GM23338 (cell line): ENCODE measurements around the gene NPFF. TPM values are rescaled to one million over a fixed set of nuclear protein-coding genes. Genes with fewer than 3 reads are reported as not detected.

Source experiments
- ATAC-seq: fragments of 200-7000 bp; cut with Tn5 transposase; 3 replicates; pipeline ENCODE4 v1.9.1; 2020
- DNase-seq: peaks from one replicate; pipeline ENCODE4 v3.0.0-alpha.2; 2015; ENCODE audit warnings: low spot score
- H2AFZ ChIP-seq: fragments of 200-600 bp; sonication (generic); 2 replicates; pipeline ENCODE4 v1.8.0; 2016; ENCODE audit warnings: antibody characterized with exemption, mild to moderate bottlenecking, moderate library complexity
- H3F3A ChIP-seq: fragments of 200-600 bp; sonication (generic); replicated peaks from 2 replicates; pipeline ENCODE4 v1.8.0; 2017; ENCODE audit warnings: antibody characterized with exemption, mixed run types, low read depth
- H3K27ac ChIP-seq: fragments of 200-600 bp; sonication (generic); 2 replicates; pipeline ENCODE4 v1.6.1; 2016; ENCODE audit warnings: low read depth
- H3K27me3 ChIP-seq: fragments of 200-600 bp; sonication (generic); 2 replicates; pipeline ENCODE4 v1.8.0; 2016; ENCODE audit warnings: mild to moderate bottlenecking, mixed run types, moderate library complexity; ENCODE audit not compliant: insufficient read depth
- H3K36me3 ChIP-seq: fragments of 200-600 bp; sonication (generic); 2 replicates; pipeline ENCODE4 v1.8.0; 2016; ENCODE audit warnings: mild to moderate bottlenecking; ENCODE audit not compliant: insufficient read depth
- H3K4me1 ChIP-seq: fragments of 200-600 bp; sonication (generic); 2 replicates; pipeline ENCODE4 v1.8.0; 2016; ENCODE audit warnings: mild to moderate bottlenecking, moderate library complexity; ENCODE audit not compliant: insufficient read depth
- H3K4me2 ChIP-seq: fragments of 200-600 bp; sonication (generic); 2 replicates; pipeline ENCODE4 v1.7.1; 2017; ENCODE audit warnings: mixed run types
- H3K4me3 ChIP-seq: fragments of 200-600 bp; sonication (generic); 2 replicates; pipeline ENCODE4 v1.6.1; 2016; ENCODE audit warnings: mixed run types
- H3K79me2 ChIP-seq: fragments of 200-600 bp; sonication (generic); replicated peaks from 2 replicates; pipeline ENCODE4 v1.8.0; 2017; ENCODE audit warnings: mild to moderate bottlenecking; ENCODE audit not compliant: insufficient read depth
- H3K9me2 ChIP-seq: fragments of 200-600 bp; sonication (generic); 2 replicates; pipeline ENCODE4 v1.8.0; 2017; ENCODE audit not compliant: insufficient read depth
- H4K20me1 ChIP-seq: fragments of 200-600 bp; sonication (generic); replicated peaks from 2 replicates; pipeline ENCODE4 v1.8.0; 2017; ENCODE audit warnings: mild to moderate bottlenecking; ENCODE audit not compliant: insufficient read depth
- H3K27ac Mint-ChIP-seq: 2 replicates; pipeline ENCODE4 v1.8.0; 2020; ENCODE audit warnings: inconsistent platforms, mild to moderate bottlenecking, moderate library complexity, mixed read lengths
- H3K27me3 Mint-ChIP-seq: 3 replicates; pipeline ENCODE4 v1.8.0; 2022; ENCODE audit warnings: low read depth, mild to moderate bottlenecking, moderate library complexity, mixed read lengths, inconsistent platforms; ENCODE audit not compliant: insufficient read depth, poor library complexity
- H3K36me3 Mint-ChIP-seq: 3 replicates; pipeline ENCODE4 v1.8.0; 2021; ENCODE audit warnings: low read depth, mild to moderate bottlenecking, inconsistent platforms, moderate library complexity, mixed read lengths
- H3K4me1 Mint-ChIP-seq: 3 replicates; pipeline ENCODE4 v1.8.0; 2020; ENCODE audit warnings: mild to moderate bottlenecking, inconsistent platforms, mixed read lengths
- H3K4me3 Mint-ChIP-seq: 3 replicates; pipeline ENCODE4 v1.8.0; 2021; ENCODE audit warnings: moderate library complexity, mild to moderate bottlenecking, inconsistent platforms, mixed read lengths
- H3K9me3 Mint-ChIP-seq: 3 replicates; pipeline ENCODE4 v1.8.0; 2020; ENCODE audit warnings: moderate library complexity, mild to moderate bottlenecking, inconsistent platforms, mixed read lengths
- CREB1 ChIP-seq: fragments of 250-450 bp; sonication (Bioruptor Pico); IDR thresholded peaks from 2 replicates; pipeline ENCODE4 v1.5.0; 2020; ENCODE audit warnings: low read depth, mild to moderate bottlenecking, moderate library complexity
- EZH2 ChIP-seq: fragments of 200-600 bp; sonication (generic); IDR thresholded peaks from one replicate; pipeline ENCODE4 v1.8.0; 2017; ENCODE audit warnings: antibody characterized with exemption, mild to moderate bottlenecking, low read depth; ENCODE audit not compliant: unreplicated experiment
- EZH2phosphoT487 ChIP-seq: fragments of 200-600 bp; sonication (generic); IDR thresholded peaks from one replicate; pipeline ENCODE4 v1.8.1; 2018; ENCODE audit warnings: antibody characterized with exemption; ENCODE audit not compliant: unreplicated experiment
- JUNB ChIP-seq: IDR thresholded peaks from one replicate; pipeline ENCODE4 v1.6.1; 2016; ENCODE audit warnings: antibody characterized with exemption; ENCODE audit not compliant: unreplicated experiment
- NANOG ChIP-seq: IDR thresholded peaks from 2 replicates; pipeline ENCODE4 v1.6.1; 2016; ENCODE audit warnings: antibody characterized with exemption, borderline replicate concordance
- POLR2AphosphoS5 ChIP-seq: IDR thresholded peaks from 2 replicates; pipeline ENCODE4 v1.6.1; 2016; ENCODE audit warnings: antibody characterized with exemption, low read depth
- STAT1 ChIP-seq: IDR thresholded peaks from one replicate; pipeline ENCODE4 v1.6.1; 2016; ENCODE audit warnings: antibody characterized with exemption; ENCODE audit not compliant: unreplicated experiment
- ZNF114 ChIP-seq: fragments of 250-450 bp; sonication (Bioruptor Pico); IDR thresholded peaks from 2 replicates; pipeline ENCODE4 v1.5.0; 2020; ENCODE audit warnings: mild to moderate bottlenecking, moderate library complexity
- ZNF331 ChIP-seq: fragments of 250-450 bp; sonication (Bioruptor Pico); IDR thresholded peaks from 2 replicates; pipeline ENCODE4 v1.5.0; 2020; ENCODE audit warnings: low read depth, mild to moderate bottlenecking, moderate library complexity
- polyA plus RNA-seq: library from polyadenylated mRNA; unstranded; fragments of >200 nt; fragmentation: Nextera tagmentation; extraction: Ambion mirVana; gene quantifications from 2 replicates; pipeline ENCODE4 v1.2.1, GENCODE V29; 2016
- total RNA-seq: library from RNA; depleted of rRNA; stranded (reverse); fragments of >200 nt; shearing (Covaris generic); gene quantifications from 2 replicates; pipeline ENCODE4 v1.2.3, GENCODE V29; 2014
- TF ChIP-seq, protein P1 (sequence below), 2 experiments: fragments of 200-600 bp in 1 of 2; sonication (generic) in 1 of 2; conservative IDR thresholded peaks; 2 replicates each; pipeline versions ENCODE4 v1.5.1 to v1.6.1; 2016 to 2017; ENCODE audit warnings: antibody characterized with exemption in 2 of 2, low read depth in 2 of 2, mild to moderate bottlenecking in 2 of 2, moderate library complexity in 1 of 2
- TF ChIP-seq, protein P2 (sequence below): IDR thresholded peaks from 2 replicates; pipeline ENCODE4 v1.6.1; 2016; ENCODE audit warnings: antibody characterized with exemption
- TF ChIP-seq, protein P3 (sequence below): fragments of 250-450 bp; sonication (Bioruptor Pico); IDR thresholded peaks from 2 replicates; pipeline ENCODE4 v1.5.0; 2020; ENCODE audit warnings: mild to moderate bottlenecking, moderate library complexity

Gene NPFF
- total and polyA plus RNA-seq, 2 experiments from 2014 or later: 0.69 to 0.71 TPM

DNA sequence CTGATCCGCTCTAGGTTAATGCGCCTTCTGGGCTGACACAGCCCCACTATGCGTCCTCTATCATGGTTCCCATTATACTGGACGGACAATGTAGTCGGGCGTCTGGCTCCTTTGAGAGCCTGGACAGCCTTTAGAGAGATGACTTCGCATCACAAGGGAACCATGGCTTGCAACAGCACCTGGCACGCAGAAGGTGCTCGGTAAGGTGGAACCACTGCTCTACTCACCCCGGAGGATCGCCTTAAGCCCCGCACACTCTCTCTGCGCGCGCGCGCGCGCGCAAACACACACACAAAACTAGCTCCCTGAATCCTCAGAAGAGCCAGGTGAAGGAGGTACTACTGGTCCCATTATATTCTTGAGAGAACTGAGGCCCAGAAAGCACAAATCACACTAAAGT lies 15.1 kb downstream of the NPFF start (continued):
- TF ChIP-seq, protein P1, sequence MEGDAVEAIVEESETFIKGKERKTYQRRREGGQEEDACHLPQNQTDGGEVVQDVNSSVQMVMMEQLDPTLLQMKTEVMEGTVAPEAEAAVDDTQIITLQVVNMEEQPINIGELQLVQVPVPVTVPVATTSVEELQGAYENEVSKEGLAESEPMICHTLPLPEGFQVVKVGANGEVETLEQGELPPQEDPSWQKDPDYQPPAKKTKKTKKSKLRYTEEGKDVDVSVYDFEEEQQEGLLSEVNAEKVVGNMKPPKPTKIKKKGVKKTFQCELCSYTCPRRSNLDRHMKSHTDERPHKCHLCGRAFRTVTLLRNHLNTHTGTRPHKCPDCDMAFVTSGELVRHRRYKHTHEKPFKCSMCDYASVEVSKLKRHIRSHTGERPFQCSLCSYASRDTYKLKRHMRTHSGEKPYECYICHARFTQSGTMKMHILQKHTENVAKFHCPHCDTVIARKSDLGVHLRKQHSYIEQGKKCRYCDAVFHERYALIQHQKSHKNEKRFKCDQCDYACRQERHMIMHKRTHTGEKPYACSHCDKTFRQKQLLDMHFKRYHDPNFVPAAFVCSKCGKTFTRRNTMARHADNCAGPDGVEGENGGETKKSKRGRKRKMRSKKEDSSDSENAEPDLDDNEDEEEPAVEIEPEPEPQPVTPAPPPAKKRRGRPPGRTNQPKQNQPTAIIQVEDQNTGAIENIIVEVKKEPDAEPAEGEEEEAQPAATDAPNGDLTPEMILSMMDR (conservative IDR thresholded peaks at IDR 0.05; ENCODE audit: low read depth in 2 of 2): no peak
- TF ChIP-seq POLR2AphosphoS5 (no peak), ZNF114 (no peak), EZH2phosphoT487 (no peak), STAT1 (no peak), NANOG (no peak), EZH2 (no peak), JUNB (no peak)
- TF ChIP-seq, protein P2, sequence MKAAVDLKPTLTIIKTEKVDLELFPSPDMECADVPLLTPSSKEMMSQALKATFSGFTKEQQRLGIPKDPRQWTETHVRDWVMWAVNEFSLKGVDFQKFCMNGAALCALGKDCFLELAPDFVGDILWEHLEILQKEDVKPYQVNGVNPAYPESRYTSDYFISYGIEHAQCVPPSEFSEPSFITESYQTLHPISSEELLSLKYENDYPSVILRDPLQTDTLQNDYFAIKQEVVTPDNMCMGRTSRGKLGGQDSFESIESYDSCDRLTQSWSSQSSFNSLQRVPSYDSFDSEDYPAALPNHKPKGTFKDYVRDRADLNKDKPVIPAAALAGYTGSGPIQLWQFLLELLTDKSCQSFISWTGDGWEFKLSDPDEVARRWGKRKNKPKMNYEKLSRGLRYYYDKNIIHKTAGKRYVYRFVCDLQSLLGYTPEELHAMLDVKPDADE: no peak

DNA sequence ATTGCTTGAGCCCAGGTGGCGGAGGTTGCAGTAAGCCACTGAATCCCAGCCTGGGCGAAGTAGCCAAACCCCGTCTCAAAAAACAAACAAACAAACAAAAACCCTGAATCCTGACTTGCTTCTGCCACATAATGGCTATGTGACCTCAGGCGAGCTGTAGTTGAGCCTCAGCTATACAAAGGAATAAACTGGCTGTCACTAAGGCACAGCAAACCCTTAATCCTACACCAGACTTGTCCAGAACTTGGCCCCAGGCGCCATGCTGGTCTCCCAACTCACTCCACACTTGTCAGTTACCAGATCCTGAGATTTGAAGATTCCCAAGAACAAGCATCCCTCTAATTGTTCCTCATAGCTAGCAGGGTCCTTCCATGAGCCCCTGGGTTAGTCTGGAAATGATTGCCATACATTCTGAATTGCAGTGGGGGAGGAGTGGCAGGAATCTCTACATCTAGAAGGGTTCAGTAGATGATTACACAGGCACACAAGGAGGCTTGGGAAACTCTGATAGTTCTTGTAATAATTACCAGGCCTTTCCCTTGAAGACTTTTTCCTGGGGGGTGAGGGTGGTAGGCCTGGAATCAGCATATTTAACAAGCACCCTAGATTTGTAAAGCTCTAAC lies 17.9 kb downstream of the NPFF start:
- no peaks in the 10 kb centered on the region for H3K9me2 ChIP-seq
- H3F3A ChIP-seq: peaks cover 10% of the 10 kb centered on the region
- Mint-ChIP-seq H3K4me3 (no peak overlapping the region), H3K9me3 (no peaks in the 10 kb centered on the region; the same call in 2 of the 3 replicates), H3K4me1 (peaks cover 21% of the 10 kb centered on the region), H3K27ac (no peak overlapping the region), H3K36me3 (peaks cover 27% of the 10 kb centered on the region), H3K27me3 (peaks cover 20% of the 10 kb centered on the region)
- H3K27me3 ChIP-seq: no peaks in the 10 kb centered on the region
- peaks cover 4% of the 10 kb centered on the region; the same call in 1 of the 2 replicates for H3K36me3 ChIP-seq
- no peak overlapping the region for H3K4me3 ChIP-seq
- peaks cover 17% of the 10 kb centered on the region for H3K4me1 ChIP-seq
- no peak overlapping the region for H2AFZ ChIP-seq
- no peak overlapping the region for H3K4me2 ChIP-seq
- no peak for DNase-seq
- peaks cover 17% of the 10 kb centered on the region for H4K20me1 ChIP-seq
- no peak overlapping the region for H3K27ac ChIP-seq
- H3K79me2 ChIP-seq: no peaks in the 10 kb centered on the region; the same call in 1 of the 2 replicates
- ATAC-seq: no peak
- no peak for TF ChIP-seq CREB1 (CRISPR knock-in tag)
- no peak for TF ChIP-seq EZH2
- TF ChIP-seq, protein P3, sequence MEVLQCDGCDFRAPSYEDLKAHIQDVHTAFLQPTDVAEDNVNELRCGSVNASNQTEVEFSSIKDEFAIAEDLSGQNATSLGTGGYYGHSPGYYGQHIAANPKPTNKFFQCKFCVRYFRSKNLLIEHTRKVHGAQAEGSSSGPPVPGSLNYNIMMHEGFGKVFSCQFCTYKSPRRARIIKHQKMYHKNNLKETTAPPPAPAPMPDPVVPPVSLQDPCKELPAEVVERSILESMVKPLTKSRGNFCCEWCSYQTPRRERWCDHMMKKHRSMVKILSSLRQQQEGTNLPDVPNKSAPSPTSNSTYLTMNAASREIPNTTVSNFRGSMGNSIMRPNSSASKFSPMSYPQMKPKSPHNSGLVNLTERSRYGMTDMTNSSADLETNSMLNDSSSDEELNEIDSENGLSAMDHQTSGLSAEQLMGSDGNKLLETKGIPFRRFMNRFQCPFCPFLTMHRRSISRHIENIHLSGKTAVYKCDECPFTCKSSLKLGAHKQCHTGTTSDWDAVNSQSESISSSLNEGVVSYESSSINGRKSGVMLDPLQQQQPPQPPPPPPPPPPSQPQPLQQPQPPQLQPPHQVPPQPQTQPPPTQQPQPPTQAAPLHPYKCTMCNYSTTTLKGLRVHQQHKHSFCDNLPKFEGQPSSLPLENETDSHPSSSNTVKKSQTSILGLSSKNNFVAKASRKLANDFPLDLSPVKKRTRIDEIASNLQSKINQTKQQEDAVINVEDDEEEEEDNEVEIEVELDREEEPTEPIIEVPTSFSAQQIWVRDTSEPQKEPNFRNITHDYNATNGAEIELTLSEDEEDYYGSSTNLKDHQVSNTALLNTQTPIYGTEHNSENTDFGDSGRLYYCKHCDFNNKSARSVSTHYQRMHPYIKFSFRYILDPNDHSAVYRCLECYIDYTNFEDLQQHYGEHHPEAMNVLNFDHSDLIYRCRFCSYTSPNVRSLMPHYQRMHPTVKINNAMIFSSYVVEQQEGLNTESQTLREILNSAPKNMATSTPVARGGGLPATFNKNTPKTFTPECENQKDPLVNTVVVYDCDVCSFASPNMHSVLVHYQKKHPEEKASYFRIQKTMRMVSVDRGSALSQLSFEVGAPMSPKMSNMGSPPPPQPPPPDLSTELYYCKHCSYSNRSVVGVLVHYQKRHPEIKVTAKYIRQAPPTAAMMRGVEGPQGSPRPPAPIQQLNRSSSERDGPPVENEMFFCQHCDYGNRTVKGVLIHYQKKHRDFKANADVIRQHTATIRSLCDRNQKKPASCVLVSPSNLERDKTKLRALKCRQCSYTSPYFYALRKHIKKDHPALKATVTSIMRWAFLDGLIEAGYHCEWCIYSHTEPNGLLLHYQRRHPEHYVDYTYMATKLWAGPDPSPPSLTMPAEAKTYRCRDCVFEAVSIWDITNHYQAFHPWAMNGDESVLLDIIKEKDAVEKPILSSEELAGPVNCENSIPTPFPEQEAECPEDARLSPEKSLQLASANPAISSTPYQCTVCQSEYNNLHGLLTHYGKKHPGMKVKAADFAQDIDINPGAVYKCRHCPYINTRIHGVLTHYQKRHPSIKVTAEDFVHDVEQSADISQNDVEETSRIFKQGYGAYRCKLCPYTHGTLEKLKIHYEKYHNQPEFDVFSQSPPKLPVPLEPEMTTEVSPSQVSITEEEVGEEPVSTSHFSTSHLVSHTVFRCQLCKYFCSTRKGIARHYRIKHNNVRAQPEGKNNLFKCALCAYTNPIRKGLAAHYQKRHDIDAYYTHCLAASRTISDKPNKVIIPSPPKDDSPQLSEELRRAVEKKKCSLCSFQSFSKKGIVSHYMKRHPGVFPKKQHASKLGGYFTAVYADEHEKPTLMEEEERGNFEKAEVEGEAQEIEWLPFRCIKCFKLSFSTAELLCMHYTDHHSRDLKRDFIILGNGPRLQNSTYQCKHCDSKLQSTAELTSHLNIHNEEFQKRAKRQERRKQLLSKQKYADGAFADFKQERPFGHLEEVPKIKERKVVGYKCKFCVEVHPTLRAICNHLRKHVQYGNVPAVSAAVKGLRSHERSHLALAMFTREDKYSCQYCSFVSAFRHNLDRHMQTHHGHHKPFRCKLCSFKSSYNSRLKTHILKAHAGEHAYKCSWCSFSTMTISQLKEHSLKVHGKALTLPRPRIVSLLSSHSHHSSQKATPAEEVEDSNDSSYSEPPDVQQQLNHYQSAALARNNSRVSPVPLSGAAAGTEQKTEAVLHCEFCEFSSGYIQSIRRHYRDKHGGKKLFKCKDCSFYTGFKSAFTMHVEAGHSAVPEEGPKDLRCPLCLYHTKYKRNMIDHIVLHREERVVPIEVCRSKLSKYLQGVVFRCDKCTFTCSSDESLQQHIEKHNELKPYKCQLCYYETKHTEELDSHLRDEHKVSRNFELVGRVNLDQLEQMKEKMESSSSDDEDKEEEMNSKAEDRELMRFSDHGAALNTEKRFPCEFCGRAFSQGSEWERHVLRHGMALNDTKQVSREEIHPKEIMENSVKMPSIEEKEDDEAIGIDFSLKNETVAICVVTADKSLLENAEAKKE (CRISPR knock-in tag): no peak
- no peak for TF ChIP-seq POLR2AphosphoS5
- no peak for TF ChIP-seq ZNF114
- TF ChIP-seq JUNB: no peak
- TF ChIP-seq, protein P2: no peak
- no peak for TF ChIP-seq ZNF331 (CRISPR knock-in tag)
